Rectal smooth muscle tissue (tissue), 1 donor: ENCODE results near the gene PCNT.
"Not testable (repeated sequence)": the region's sequence is repeated elsewhere in the genome, so short reads cannot be mapped to it uniquely, and the experiment has no call there.

ENCODE experiments used
- H3K27ac ChIP-seq: one replicate; pipeline ENCODE4 v1.7.0; 2013; ENCODE audit warnings: low read depth, low read length, inconsistent platforms
- H3K27me3 ChIP-seq: one replicate; pipeline ENCODE4 v1.7.0; 2013; ENCODE audit warnings: low read length; ENCODE audit not compliant: control insufficient read depth, insufficient read depth
- H3K36me3 ChIP-seq: one replicate; pipeline ENCODE4 v1.7.0; 2013; ENCODE audit warnings: low read length; ENCODE audit not compliant: control insufficient read depth, insufficient read depth
- H3K4me1 ChIP-seq: one replicate; pipeline ENCODE4 v1.7.0; 2013; ENCODE audit warnings: low read length; ENCODE audit not compliant: control insufficient read depth, insufficient read depth
- H3K4me3 ChIP-seq: one replicate; pipeline ENCODE4 v1.7.0; 2013; ENCODE audit warnings: low read length
- H3K9ac ChIP-seq: one replicate; pipeline ENCODE4 v1.7.0; 2013; ENCODE audit warnings: low read length

PCNT gene

DNA sequence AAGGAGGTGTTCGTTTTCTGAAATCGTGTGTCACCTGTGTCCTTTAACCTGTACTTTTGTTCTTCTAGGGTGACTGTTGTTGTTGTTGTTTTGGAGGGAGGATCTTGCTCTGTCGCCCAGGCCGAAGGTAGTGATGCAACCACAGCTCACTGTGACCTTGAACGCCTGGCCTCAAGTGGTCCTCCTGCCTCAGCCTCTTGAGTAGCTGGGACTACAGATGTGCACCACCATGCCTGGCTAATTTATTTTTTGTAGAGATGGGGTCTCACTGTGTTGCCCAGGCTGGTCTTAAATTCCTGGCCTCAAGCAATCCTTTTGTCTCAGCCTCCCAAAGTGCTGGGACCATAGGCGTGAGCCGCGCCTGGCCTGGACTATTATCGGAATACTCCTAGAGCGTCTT is 49.0 kb downstream of the PCNT start:
- not testable (repeated sequence) for H3K9ac ChIP-seq, H3K27me3 ChIP-seq, H3K27ac ChIP-seq, H3K4me3 ChIP-seq, H3K4me1 ChIP-seq, H3K36me3 ChIP-seq

DNA sequence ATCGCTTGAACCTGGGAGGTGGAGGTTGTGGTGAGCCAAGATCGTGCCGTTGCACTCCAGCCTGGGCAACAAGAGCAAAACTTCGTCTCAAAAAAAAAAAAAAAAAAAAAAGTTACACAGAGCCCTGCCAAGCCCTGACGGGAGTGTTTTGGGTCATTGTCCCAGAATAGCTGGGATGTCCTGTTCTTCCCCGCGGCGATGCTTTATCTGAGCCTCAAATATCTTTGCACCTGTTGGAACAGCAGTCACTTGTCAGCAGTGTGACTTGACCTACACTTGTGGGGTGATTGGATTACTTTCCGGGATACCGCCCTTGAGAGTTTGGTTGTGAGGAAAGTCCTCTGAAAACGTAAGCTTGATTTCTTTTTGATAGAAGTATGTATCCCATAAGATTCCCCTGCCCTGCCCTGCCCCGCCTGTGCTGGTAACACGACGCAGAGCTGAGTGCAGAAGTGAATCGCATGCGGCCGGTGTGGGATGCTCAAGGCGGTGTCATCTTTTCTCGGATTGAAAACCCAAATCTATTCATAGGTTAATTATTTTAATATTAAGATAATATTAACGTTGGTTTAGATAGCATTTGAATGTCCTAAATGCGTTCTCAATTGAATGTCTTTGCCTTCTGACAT is 50.9 kb downstream of the PCNT start:
- H3K27ac ChIP-seq: no peak overlapping the region
- H3K4me3 ChIP-seq: no peak overlapping the region

DNA sequence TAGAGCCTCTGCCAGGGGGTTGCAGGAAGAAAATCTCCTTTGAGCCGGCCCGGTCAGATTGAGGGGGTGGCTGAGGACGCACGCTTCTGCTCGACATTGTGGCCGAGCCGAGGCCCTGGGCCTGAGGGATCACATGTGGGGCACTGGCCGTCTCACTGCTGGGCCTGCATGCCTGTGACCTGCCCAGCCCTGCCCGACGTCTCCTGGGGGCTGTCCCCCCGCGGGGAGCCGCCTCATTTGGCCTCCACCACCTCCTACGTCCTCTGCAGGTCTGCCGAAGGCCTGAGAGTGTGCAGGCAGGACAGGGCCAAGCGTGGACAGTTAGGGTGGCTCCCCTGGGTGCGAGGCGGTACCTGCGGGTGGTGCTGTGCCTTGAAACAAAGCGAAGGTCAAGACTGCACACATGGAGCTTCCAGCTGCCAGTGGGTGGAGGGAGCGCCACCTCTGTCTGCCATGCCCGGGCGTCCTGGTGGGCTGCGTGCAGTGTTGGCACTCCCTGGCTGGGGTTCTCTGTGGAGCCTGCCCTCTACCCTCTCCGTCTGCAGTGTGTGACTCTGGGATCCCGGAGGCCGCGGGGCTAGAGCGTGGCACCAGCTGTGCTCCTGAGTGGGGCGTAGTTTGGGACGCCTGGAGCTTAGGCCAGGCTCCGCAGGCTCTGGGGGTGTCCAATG is 51.7 kb downstream of the PCNT start:
- no peak overlapping the region for H3K27ac ChIP-seq
- no peak overlapping the region for H3K9ac ChIP-seq
- H3K27me3 ChIP-seq: no peaks in the 10 kb centered on the region
- H3K36me3 ChIP-seq: peaks cover 6% of the 10 kb centered on the region
- H3K4me1 ChIP-seq: no peaks in the 10 kb centered on the region
- H3K4me3 ChIP-seq: no peak overlapping the region

More for the DNA sequence above, 50.9 kb downstream of the PCNT start:
- H3K36me3 ChIP-seq: peaks cover 6% of the 10 kb centered on the region
- H3K27me3 ChIP-seq: no peaks in the 10 kb centered on the region
- H3K4me1 ChIP-seq: no peaks in the 10 kb centered on the region
- H3K9ac ChIP-seq: no peak overlapping the region

DNA sequence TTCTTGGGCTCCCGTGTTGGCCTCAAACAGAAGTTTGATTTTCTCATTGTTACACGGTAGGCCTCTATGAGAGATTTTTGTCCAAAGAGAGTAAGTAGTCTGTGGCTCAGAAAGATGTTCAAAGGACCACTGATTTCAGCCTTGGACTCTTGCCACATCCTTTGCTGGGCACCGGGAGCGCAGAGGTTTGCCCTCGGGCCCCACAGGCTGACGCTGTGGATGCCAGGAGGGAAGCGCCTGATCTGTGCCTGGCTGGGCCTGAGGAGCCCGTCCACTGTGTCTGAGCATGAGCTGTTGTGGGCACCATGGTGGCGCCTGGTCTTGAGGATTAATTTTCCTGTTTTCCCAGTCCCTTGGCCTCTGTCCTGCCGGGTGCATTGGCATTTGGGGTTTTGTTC is 52.3 kb downstream of the PCNT start:
- H3K9ac ChIP-seq: no peak overlapping the region
- H3K4me1 ChIP-seq: no peaks in the 10 kb centered on the region
- no peak overlapping the region for H3K27ac ChIP-seq
- peaks cover 6% of the 10 kb centered on the region for H3K36me3 ChIP-seq
- no peak overlapping the region for H3K4me3 ChIP-seq
- H3K27me3 ChIP-seq: no peaks in the 10 kb centered on the region

DNA sequence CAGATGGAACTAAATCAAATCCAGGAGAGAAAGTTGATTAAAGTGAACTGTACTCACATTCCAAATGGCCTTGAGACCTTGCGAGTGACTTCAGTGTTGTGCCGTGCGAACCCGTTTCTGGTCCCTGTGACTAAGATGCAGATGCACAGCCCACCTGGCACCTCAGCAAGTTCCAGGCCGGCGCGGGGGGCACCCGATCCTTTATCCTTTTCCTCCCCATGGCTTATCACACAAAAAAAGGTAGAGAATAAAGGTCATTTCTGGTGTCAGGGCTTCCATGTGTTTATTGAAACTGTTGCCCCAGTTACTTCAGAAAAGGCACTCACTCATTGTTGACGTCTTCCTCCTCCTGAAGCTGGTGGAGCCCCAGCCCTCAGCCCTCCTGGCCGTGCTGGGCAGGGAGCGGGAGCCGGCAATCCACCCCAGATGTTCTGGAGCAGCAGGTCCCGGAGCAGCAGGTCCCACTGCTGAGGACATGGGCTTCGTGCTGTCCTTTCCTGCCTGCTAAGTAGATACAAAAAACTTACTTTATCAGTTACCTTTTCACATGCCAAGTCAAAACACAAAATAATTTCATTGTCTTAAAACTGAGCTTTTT is 53.0 kb downstream of the PCNT start:
- Histone ChIP-seq H3K27me3 (no peaks in the 10 kb centered on the region), H3K9ac (no peak overlapping the region), H3K36me3 (peaks cover 3% of the 10 kb centered on the region), H3K4me1 (no peaks in the 10 kb centered on the region), H3K27ac (no peak overlapping the region), H3K4me3 (no peak overlapping the region)

DNA sequence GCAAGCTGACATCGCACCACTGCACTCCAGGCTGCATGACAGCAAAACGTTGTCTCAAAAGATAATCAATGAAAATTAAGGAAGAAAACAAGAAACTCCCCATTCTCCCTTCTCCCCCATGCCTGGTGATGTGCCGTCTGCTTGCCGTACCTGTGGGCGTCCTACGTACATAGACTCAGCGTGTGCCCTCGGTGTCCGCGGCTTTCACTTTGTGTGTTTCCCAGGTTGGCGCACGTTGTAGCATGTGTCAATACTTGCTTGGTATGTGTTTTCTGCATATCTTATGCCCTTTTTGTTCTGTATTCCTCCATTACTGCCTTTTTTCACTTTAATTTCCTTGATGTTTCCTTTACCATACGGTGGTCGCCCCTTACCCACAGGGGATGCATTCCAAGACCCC is 53.8 kb downstream of the PCNT start:
- Histone ChIP-seq H3K27ac (no peak overlapping the region), H3K36me3 (no peaks in the 10 kb centered on the region), H3K9ac (no peak overlapping the region), H3K4me1 (no peaks in the 10 kb centered on the region), H3K4me3 (no peak overlapping the region), H3K27me3 (no peaks in the 10 kb centered on the region)

DNA sequence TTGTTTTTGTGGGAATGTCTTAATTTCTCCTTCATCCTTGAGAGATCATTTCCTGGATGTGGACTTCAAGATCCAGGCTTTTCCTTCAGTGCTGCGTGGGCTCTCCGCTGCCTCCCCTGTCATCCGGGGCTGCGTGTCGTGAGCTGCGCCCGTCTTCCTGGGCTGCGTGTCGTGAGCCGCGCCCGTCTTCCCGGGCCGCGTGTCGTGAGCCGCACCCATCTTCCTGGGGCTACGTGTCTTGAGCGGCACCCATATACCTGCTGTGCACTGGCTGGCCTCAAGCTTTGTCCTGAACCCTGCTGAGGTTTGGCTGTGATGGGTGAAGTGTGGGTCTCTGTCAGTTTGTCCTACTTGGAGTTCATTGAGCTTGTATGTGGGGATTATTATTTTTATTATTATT is 55.1 kb downstream of the PCNT start:
- Histone ChIP-seq H3K4me1 (no peaks in the 10 kb centered on the region), H3K27ac (no peak overlapping the region)

DNA sequence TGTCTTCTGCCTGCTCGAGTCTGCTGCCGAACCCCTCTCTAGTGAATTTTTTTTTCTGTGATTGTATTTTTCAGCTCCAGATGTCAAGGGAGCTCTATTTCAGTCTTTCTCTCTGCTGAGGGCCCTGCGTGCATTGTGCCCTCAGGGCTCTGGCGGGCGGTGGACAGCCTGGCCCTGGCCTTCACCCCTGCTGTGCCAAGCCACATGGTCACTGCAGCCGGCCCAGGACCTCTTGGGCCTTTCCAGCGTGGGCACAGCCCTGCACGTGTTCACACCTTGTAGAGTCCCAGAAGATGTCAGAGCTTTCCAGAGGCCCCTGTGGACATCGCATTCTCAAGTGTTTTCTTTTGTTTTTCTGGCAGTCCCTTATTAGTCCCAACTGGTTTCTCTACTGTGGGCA is 55.7 kb downstream of the PCNT start:
- Histone ChIP-seq H3K9ac (no peak overlapping the region), H3K27ac (no peak overlapping the region), H3K4me3 (no peak overlapping the region), H3K4me1 (no peaks in the 10 kb centered on the region), H3K36me3 (no peaks in the 10 kb centered on the region), H3K27me3 (no peaks in the 10 kb centered on the region)

More for the DNA sequence above, 55.1 kb downstream of the PCNT start:
- no peak overlapping the region for H3K4me3 ChIP-seq
- no peaks in the 10 kb centered on the region for H3K36me3 ChIP-seq
- H3K9ac ChIP-seq: no peak overlapping the region
- no peaks in the 10 kb centered on the region for H3K27me3 ChIP-seq

DNA sequence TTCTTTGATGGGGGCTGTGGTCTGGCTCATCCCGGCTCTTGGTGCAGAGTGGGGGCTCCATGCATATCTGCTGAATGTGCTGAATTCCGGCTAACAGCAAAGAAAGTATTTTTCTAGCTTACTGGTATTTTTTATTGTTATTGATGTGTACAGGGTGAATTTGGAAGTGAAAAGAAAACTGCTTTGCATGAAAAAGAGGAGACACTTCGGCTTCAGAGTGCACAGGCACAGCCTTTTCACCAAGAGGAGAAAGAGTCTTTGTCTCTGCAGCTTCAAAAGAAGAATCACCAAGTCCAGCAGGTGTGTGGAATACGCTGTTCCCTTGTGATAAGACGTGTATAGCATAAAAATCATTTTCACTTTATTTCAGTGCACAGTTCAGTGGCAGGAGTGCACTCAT is 57.6 kb downstream of the PCNT start:
- Histone ChIP-seq H3K27ac (no peak overlapping the region), H3K4me1 (no peaks in the 10 kb centered on the region), H3K36me3 (peaks cover 6% of the 10 kb centered on the region), H3K9ac (no peak overlapping the region), H3K27me3 (no peaks in the 10 kb centered on the region), H3K4me3 (no peak overlapping the region)

DNA sequence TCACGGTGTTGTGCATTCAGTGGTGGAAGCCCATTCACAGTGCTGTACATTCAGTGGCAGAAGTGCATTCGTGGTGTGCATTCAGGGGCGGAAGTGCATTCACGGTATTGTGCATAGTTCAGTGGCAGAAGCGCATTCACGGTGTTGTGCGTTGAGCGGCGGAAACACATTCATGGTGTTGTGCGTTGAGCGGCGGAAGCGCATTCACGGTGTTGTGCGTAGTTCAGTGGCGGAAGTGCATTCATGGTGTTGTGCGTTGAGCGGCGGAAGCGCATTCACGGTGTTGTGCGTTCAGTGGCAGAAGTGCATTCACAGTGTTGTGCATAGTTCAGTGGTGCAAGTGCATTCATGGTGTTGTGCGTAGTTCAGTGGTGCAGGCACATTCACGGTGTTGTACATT is 60.6 kb downstream of the PCNT start:
- no peak overlapping the region for H3K27ac ChIP-seq
- no peak overlapping the region for H3K9ac ChIP-seq
- H3K4me1 ChIP-seq: no peaks in the 10 kb centered on the region
- no peak overlapping the region for H3K4me3 ChIP-seq
- H3K36me3 ChIP-seq: peaks cover 8% of the 10 kb centered on the region
- no peaks in the 10 kb centered on the region for H3K27me3 ChIP-seq

DNA sequence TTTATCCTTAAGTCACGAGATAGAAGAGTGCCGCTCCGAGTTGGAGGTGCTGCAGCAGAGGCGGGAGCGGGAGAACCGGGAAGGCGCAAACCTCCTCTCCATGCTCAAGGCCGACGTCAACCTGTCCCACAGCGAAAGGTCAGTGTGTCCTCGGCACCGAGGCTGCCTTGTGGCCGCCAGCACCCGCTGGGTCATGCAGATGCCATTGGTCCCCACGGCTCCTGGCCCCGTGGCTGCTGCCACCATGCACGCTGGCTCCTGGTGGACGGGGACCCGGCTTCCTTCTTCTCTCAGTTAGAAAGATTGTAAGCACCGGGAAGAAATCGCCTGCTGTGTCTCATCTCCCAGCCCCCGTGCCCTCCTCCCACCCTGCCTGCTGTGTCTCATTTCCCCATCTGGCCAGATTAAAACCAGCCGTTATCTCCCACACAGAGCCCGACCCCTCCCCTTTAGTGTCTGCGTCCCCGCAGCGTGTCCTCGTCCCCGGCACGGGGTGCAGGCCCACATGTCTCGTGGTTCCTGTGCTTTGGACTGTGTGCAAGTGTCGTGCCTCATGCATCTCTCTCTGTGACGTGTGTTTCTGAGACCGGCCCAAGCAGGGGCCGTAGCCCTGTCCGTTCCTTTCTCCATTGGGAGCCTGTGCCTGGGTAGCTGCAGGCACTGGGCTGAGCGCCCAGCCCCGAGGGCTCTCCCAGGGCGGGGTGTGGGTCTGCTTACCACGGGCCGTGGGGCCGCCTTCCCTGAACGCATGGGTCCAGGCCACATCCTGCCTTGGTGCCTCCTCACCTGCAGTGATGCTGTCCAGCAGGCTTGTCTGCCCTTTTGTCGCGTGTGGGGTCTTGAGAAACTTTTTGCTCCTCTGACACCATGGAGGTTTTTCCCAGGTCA is 62.1 kb downstream of the PCNT start:
- H3K4me3 ChIP-seq: no peak overlapping the region
- no peaks in the 10 kb centered on the region for H3K4me1 ChIP-seq
- H3K27ac ChIP-seq: no peak overlapping the region
- H3K36me3 ChIP-seq: peaks cover 8% of the 10 kb centered on the region
- H3K27me3 ChIP-seq: no peaks in the 10 kb centered on the region
- no peak overlapping the region for H3K9ac ChIP-seq

DNA sequence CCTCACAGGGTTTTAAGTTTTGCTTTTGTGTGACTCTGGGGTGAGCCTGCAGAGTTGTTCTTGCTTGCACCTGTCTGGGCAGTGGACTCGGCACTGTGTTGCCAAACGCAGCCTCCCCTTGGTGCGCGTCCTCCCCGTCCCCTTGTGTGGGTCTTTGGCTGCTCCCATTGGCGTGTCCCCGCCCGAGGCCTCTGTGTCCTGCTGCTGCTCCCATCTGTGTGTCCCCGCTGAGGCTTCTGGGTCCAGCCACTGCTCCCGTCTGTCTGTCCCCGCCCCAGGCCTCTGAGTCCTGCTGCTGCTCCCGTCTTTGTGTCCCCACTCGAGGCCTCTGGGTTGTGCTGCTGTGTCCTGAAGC is 62.8 kb downstream of the PCNT start:
- Histone ChIP-seq H3K36me3 (peaks cover 11% of the 10 kb centered on the region), H3K9ac (no peak overlapping the region), H3K4me3 (no peak overlapping the region), H3K27me3 (no peaks in the 10 kb centered on the region), H3K27ac (no peak overlapping the region), H3K4me1 (no peaks in the 10 kb centered on the region)
